ENCODE data around the gene NACAD. TPM values are rescaled to one million over a fixed set of nuclear protein-coding genes. Genes with fewer than 3 reads are reported as not detected.

The NACAD gene
- polyA plus RNA-seq, 1 donor: 4.4 TPM

GRCh38 chr7:45075355-45075644 lies 13.5 kb downstream of the NACAD start:
- DNase-seq (ENCODE audit: low read depth): no peak

- DNase-seq (ENCODE audit: low read depth): no peak
Measured at GRCh38 chr7:45074528-45075354, 14.0 kb downstream of the NACAD start.

GRCh38 chr7:45073786-45074527 lies 14.8 kb downstream of the NACAD start:
- no peak for DNase-seq (ENCODE audit: low read depth)

- DNase-seq (ENCODE audit: low read depth): no peak
Measured at GRCh38 chr7:45073031-45073785, 15.6 kb downstream of the NACAD start.

- DNase-seq (ENCODE audit: low read depth): no peak
Measured at GRCh38 chr7:45072131-45073030, 16.4 kb downstream of the NACAD start.

- no peak for DNase-seq (ENCODE audit: low read depth)
Measured at GRCh38 chr7:45071528-45071927, 17.2 kb downstream of the NACAD start.

- no peak for DNase-seq (ENCODE audit: low read depth)
Measured at GRCh38 chr7:45070254-45070642, 18.5 kb downstream of the NACAD start.

GRCh38 chr7:45069444-45070253 lies 19.1 kb downstream of the NACAD start:
- no peak for DNase-seq (ENCODE audit: low read depth)

GRCh38 chr7:45068236-45069023 lies 20.3 kb downstream of the NACAD start:
- no peak for DNase-seq (ENCODE audit: low read depth)

- no peak for DNase-seq (ENCODE audit: low read depth)
Measured at GRCh38 chr7:45067582-45067981, 21.2 kb downstream of the NACAD start.

- no peak for DNase-seq (ENCODE audit: low read depth)
Measured at GRCh38 chr7:45066409-45066808, 22.4 kb downstream of the NACAD start.

- no peak for DNase-seq (ENCODE audit: low read depth)
Measured at GRCh38 chr7:45065031-45065995, 23.5 kb downstream of the NACAD start.

- DNase-seq (ENCODE audit: low read depth): no peak
Measured at GRCh38 chr7:45064047-45064725, 24.6 kb downstream of the NACAD start.

GRCh38 chr7:45061806-45062425 lies 26.9 kb downstream of the NACAD start:
- DNase-seq (ENCODE audit: low read depth): no peak

GRCh38 chr7:45061352-45061751 lies 27.4 kb downstream of the NACAD start:
- no peak for DNase-seq (ENCODE audit: low read depth)

- DNase-seq (ENCODE audit: low read depth): no peak
Measured at GRCh38 chr7:45060295-45060694, 28.5 kb downstream of the NACAD start.

GRCh38 chr7:45057878-45058277 lies 30.9 kb downstream of the NACAD start:
- no peak for DNase-seq (ENCODE audit: low read depth)

Measured in forelimb muscle (tissue), 1 donor.